Mucosa of rectum (tissue), 2 donors: Measurements from ENCODE around the gene PPP2R5E.
A peak's percentile ranks its signal among the peaks of the same experiment; 100 is the strongest.

Experiments
- H3K27ac ChIP-seq, 2 donors: one replicate each; pipeline ENCODE4 v1.7.0; 2013; ENCODE audit warnings: inconsistent platforms in 2 of 2, low read depth in 2 of 2, low read length in 2 of 2
- H3K27me3 ChIP-seq, 2 donors: one replicate each; pipeline ENCODE4 v1.7.0; 2013; ENCODE audit warnings: low read length in 2 of 2; ENCODE audit not compliant: control insufficient read depth in 2 of 2, insufficient read depth in 2 of 2
- H3K36me3 ChIP-seq, 2 donors: one replicate each; pipeline ENCODE4 v1.7.0; 2013; ENCODE audit warnings: low read length in 2 of 2; ENCODE audit not compliant: control insufficient read depth in 2 of 2, insufficient read depth in 2 of 2
- H3K4me1 ChIP-seq, 2 donors: one replicate each; pipeline ENCODE4 v1.7.0; 2013; ENCODE audit warnings: low read length in 2 of 2, mild to moderate bottlenecking in 1 of 2; ENCODE audit not compliant: control insufficient read depth in 2 of 2, insufficient read depth in 2 of 2
- H3K4me3 ChIP-seq, 2 donors: one replicate each; pipeline ENCODE4 v1.7.0; 2013; ENCODE audit warnings: low read length in 2 of 2
- H3K9ac ChIP-seq, 2 donors: one replicate each; pipeline ENCODE4 v1.7.0; 2013; ENCODE audit warnings: low read length in 2 of 2, low read depth in 1 of 2, mild to moderate bottlenecking in 1 of 2
- H3K9me3 ChIP-seq, 2 donors: one replicate each; pipeline ENCODE4 v1.7.0; 2013; ENCODE audit warnings: low read length in 2 of 2; ENCODE audit not compliant: control insufficient read depth in 2 of 2
- donor health status: healthy.
- donor health status: Normal muscosa, but diverticular disease.

The PPP2R5E gene

GRCh38 chr14:63477556-63477955 is 65.6 kb downstream of the PPP2R5E start:
- Histone ChIP-seq H3K4me1 (peaks cover 0 to 6% of the 10 kb centered on the region in 2 donors), H3K4me3 (peak overlapping the region in 1 of 2 donors; percentile 38), H3K9me3 (no peaks in the 10 kb centered on the region), H3K27me3 (no peaks in the 10 kb centered on the region), H3K36me3 (no peaks in the 10 kb centered on the region), H3K27ac (peak overlapping the region; percentile 35 to 51), H3K9ac (no peak overlapping the region)

- Histone ChIP-seq H3K9me3 (no peaks in the 10 kb centered on the region), H3K27ac (no peak overlapping the region), H3K27me3 (no peaks in the 10 kb centered on the region), H3K4me3 (no peak overlapping the region), H3K4me1 (peaks cover 4 to 17% of the 10 kb centered on the region in 2 donors), H3K9ac (no peak overlapping the region), H3K36me3 (no peaks in the 10 kb centered on the region)
Measured at GRCh38 chr14:63475761-63476160, 67.4 kb downstream of the PPP2R5E start.

GRCh38 chr14:63474844-63475243 is 68.3 kb downstream of the PPP2R5E start:
- Histone ChIP-seq H3K9me3 (no peaks in the 10 kb centered on the region), H3K9ac (no peak overlapping the region), H3K27me3 (no peaks in the 10 kb centered on the region), H3K36me3 (no peaks in the 10 kb centered on the region), H3K4me1 (peaks cover 4 to 19% of the 10 kb centered on the region in 2 donors), H3K4me3 (no peak overlapping the region), H3K27ac (no peak overlapping the region)

- H3K9ac ChIP-seq = no peak overlapping the region
- H3K27me3 ChIP-seq = no peaks in the 10 kb centered on the region
- H3K27ac ChIP-seq = no peak overlapping the region
- H3K4me1 ChIP-seq = peaks cover 4 to 19% of the 10 kb centered on the region in 2 donors
- no peaks in the 10 kb centered on the region for H3K9me3 ChIP-seq
- H3K4me3 ChIP-seq = no peak overlapping the region
- H3K36me3 ChIP-seq = no peaks in the 10 kb centered on the region
Measured at GRCh38 chr14:63474111-63474510, 69.1 kb downstream of the PPP2R5E start.

- no peaks in the 10 kb centered on the region for H3K36me3 ChIP-seq
- no peak overlapping the region for H3K27ac ChIP-seq
- peaks cover 4 to 19% of the 10 kb centered on the region in 2 donors for H3K4me1 ChIP-seq
- H3K4me3 ChIP-seq = no peak overlapping the region
- H3K9ac ChIP-seq = no peak overlapping the region
- H3K27me3 ChIP-seq = no peaks in the 10 kb centered on the region
- H3K9me3 ChIP-seq = no peaks in the 10 kb centered on the region
Measured at GRCh38 chr14:63472986-63473788, 70.0 kb downstream of the PPP2R5E start.

- peaks cover 4 to 12% of the 10 kb centered on the region in 2 donors for H3K4me1 ChIP-seq
Measured at GRCh38 chr14:63470962-63471793, 72.0 kb downstream of the PPP2R5E start.

GRCh38 chr14:63468294-63468693 is 74.9 kb downstream of the PPP2R5E start:
- no peak overlapping the region for H3K9ac ChIP-seq
- H3K36me3 ChIP-seq = no peaks in the 10 kb centered on the region
- H3K4me1 ChIP-seq = peaks cover 4 to 12% of the 10 kb centered on the region in 2 donors
- no peak overlapping the region for H3K27ac ChIP-seq
- no peaks in the 10 kb centered on the region for H3K9me3 ChIP-seq
- no peak overlapping the region for H3K4me3 ChIP-seq
- no peaks in the 10 kb centered on the region for H3K27me3 ChIP-seq

More at GRCh38 chr14:63470962-63471793, 72.0 kb downstream of the PPP2R5E start:
- H3K9ac ChIP-seq = no peak overlapping the region
- H3K9me3 ChIP-seq = no peaks in the 10 kb centered on the region
- no peak overlapping the region for H3K4me3 ChIP-seq
- no peaks in the 10 kb centered on the region for H3K36me3 ChIP-seq
- no peak overlapping the region for H3K27ac ChIP-seq
- no peaks in the 10 kb centered on the region for H3K27me3 ChIP-seq

GRCh38 chr14:63467440-63468072 is 75.6 kb downstream of the PPP2R5E start:
- peaks cover 4 to 12% of the 10 kb centered on the region in 2 donors for H3K4me1 ChIP-seq
- no peaks in the 10 kb centered on the region for H3K9me3 ChIP-seq
- H3K27ac ChIP-seq = no peak overlapping the region
- H3K27me3 ChIP-seq = no peaks in the 10 kb centered on the region
- no peak overlapping the region for H3K4me3 ChIP-seq
- H3K9ac ChIP-seq = no peak overlapping the region
- H3K36me3 ChIP-seq = no peaks in the 10 kb centered on the region

- Histone ChIP-seq H3K36me3 (no peaks in the 10 kb centered on the region), H3K27me3 (no peaks in the 10 kb centered on the region), H3K4me3 (no peak overlapping the region), H3K27ac (no peak overlapping the region), H3K9ac (no peak overlapping the region), H3K4me1 (no peaks in the 10 kb centered on the region), H3K9me3 (no peaks in the 10 kb centered on the region)
Measured at GRCh38 chr14:63465347-63465746, 77.8 kb downstream of the PPP2R5E start.
